Tibial nerve (tissue), 4 donors: ENCODE data around the gene ATXN10. TPM values are rescaled to one million over a fixed set of nuclear protein-coding genes. Genes with fewer than 3 reads are reported as not detected.

Experiments used
- DNase-seq, 2 donors: peaks; one replicate each; pipeline ENCODE4 v3.0.0-alpha.2; 2019; ENCODE audit warnings: low spot score in 2 of 2
- H3K27ac ChIP-seq, 4 donors: fragments of 200-600 bp; sonication (generic) in 3 of 4; one replicate each; pipeline ENCODE4 v1.5.1; 2017 to 2019; ENCODE audit warnings: mild to moderate bottlenecking in 1 of 4
- H3K27me3 ChIP-seq, 2 donors: fragments of 200-600 bp; sonication (generic) in 1 of 2; one replicate each; pipeline versions ENCODE4 v1.5.1 to v1.6.0; 2017 to 2019
- H3K36me3 ChIP-seq, 3 donors: fragments of 200-600 bp; sonication (generic); one replicate each; pipeline ENCODE4 v1.5.1; 2018 to 2019
- H3K4me1 ChIP-seq, 4 donors: fragments of 200-600 bp; sonication (generic) in 3 of 4; one replicate each; pipeline ENCODE4 v1.5.1; 2017 to 2019
- H3K4me3 ChIP-seq, 4 donors: fragments of 200-600 bp; sonication (generic) in 3 of 4; one replicate each; pipeline ENCODE4 v1.5.1; 2017 to 2019; ENCODE audit warnings: mild to moderate bottlenecking in 1 of 4, moderate library complexity in 1 of 4
- H3K9me3 ChIP-seq, 4 donors: fragments of 200-600 bp; sonication (generic) in 3 of 4; one replicate each; pipeline ENCODE4 v1.5.1; 2017 to 2019
- EP300 ChIP-seq, 2 donors: sonication (generic); formaldehyde crosslinking; IDR thresholded peaks; one replicate each; pipeline ENCODE4 v1.6.1; 2017; ENCODE audit warnings: antibody characterized with exemption in 2 of 2, mild to moderate bottlenecking in 1 of 2
- POLR2A ChIP-seq, 2 donors: fragments of 450-650 bp; IDR thresholded peaks; one replicate each; pipeline ENCODE4 v1.6.1; 2017; ENCODE audit warnings: antibody characterized with exemption in 2 of 2, mild to moderate bottlenecking in 2 of 2, moderate library complexity in 2 of 2
- whole genome bisulfite sequencing, 2 donors: methylation state at CpG; one replicate each; pipeline ENCODE4 v1.1.5; 2018; 5-methylcytosine and 5-hydroxymethylcytosine counted together
- total RNA-seq, 4 donors: library from RNA; depleted of rRNA; stranded (reverse); fragments of >200 nt; gene quantifications; one replicate each; pipeline ENCODE4 v1.1.0, GENCODE V29; 2016
- TF ChIP-seq, protein P1 (sequence below), 5 experiments: fragments of 200-600 bp in 3 of 5; fragments of 450-650 bp in 2 of 5; sonication (generic) in 3 of 5; IDR thresholded peaks; one replicate each; pipeline ENCODE4 v1.5.1; 2016 to 2019; ENCODE audit warnings: antibody characterized with exemption in 5 of 5, mild to moderate bottlenecking in 3 of 5, moderate library complexity in 2 of 5

ATXN10 gene
- total RNA-seq, 4 donors from 2014 or later: 163 to 197 (median 178) TPM

DNA sequence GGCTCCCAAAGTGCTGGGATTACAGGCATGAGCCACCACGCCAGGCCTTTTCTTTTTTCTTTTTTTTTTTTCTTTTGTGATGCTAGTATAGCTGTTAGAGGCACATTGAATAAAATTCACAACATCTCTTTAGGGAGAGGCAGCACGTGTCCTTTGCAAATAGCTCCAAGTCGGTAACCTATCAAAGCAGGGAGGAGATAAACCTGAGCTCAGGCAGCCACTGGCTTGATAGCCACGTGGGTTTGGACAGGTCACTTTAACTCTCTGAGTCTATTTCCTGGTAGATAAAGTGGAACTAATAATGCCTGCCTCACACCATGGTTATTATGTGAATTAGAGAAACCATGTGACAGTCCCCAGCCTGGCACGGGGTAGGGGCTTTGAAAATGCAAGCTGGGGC lies 43.1 kb upstream of the ATXN10 start:
- 55 to 60% methylated on average over 5 of the region's 5 CpGs for WGBS, 2 donors
- Histone ChIP-seq H3K9me3 (no peaks in the 10 kb centered on the region), H3K27ac (no peak overlapping the region), H3K27me3 (peaks cover 0 to 51% of the 10 kb centered on the region in 2 donors), H3K4me1 (peaks cover 0 to 15% (median 1%) of the 10 kb centered on the region in 4 donors), H3K36me3 (no peaks in the 10 kb centered on the region), H3K4me3 (no peak overlapping the region)
- no peak for DNase-seq
- TF ChIP-seq POLR2A (IDR thresholded peaks at IDR 0.05): no peak
- TF ChIP-seq, protein P1, sequence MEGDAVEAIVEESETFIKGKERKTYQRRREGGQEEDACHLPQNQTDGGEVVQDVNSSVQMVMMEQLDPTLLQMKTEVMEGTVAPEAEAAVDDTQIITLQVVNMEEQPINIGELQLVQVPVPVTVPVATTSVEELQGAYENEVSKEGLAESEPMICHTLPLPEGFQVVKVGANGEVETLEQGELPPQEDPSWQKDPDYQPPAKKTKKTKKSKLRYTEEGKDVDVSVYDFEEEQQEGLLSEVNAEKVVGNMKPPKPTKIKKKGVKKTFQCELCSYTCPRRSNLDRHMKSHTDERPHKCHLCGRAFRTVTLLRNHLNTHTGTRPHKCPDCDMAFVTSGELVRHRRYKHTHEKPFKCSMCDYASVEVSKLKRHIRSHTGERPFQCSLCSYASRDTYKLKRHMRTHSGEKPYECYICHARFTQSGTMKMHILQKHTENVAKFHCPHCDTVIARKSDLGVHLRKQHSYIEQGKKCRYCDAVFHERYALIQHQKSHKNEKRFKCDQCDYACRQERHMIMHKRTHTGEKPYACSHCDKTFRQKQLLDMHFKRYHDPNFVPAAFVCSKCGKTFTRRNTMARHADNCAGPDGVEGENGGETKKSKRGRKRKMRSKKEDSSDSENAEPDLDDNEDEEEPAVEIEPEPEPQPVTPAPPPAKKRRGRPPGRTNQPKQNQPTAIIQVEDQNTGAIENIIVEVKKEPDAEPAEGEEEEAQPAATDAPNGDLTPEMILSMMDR (IDR thresholded peaks at IDR 0.05): no peak
- no peak for TF ChIP-seq EP300 (IDR thresholded peaks at IDR 0.05)

DNA sequence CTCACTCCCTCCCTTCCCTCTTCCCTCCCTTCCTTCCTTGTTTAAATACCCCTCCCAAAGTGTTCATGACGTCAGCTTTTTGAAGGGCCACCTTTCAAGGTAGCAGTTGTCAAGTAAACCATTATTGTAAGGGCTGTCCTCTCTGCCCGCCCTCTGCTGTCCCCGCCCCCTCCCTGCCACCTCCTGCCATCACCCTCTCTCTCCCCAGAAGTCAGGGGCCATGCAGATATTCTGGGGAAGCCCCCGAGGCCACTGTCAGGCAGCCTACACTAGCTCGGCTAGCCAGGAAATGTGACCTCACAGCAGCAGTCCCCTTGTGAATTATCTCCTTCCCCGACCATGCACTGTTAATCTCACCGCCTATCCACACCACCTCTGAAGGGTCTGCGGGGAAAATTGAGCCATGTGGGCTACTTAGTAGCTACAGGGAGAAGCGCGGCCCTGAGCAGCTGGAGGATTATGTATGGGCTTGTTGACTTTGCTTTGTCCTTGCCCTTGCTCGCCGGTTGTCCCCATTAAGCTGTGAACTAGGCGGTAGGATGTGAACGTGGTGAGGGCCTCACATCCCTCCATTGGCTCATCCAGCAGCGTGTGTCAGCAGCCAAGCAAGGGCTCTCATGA lies 42.1 kb upstream of the ATXN10 start:
- Histone ChIP-seq H3K9me3 (no peaks in the 10 kb centered on the region), H3K4me3 (no peak overlapping the region), H3K36me3 (no peaks in the 10 kb centered on the region), H3K4me1 (peaks cover 0 to 9% (median 1%) of the 10 kb centered on the region in 4 donors), H3K27ac (no peak overlapping the region), H3K27me3 (peaks cover 0 to 51% of the 10 kb centered on the region in 2 donors)
- 39 to 52% methylated on average over 15 of the region's 15 CpGs for WGBS, 2 donors
- no peak for TF ChIP-seq EP300 (IDR thresholded peaks at IDR 0.05)
- no peak for TF ChIP-seq POLR2A (IDR thresholded peaks at IDR 0.05)
- TF ChIP-seq, protein P1 (IDR thresholded peaks at IDR 0.05): no peak
- DNase-seq: no peak

DNA sequence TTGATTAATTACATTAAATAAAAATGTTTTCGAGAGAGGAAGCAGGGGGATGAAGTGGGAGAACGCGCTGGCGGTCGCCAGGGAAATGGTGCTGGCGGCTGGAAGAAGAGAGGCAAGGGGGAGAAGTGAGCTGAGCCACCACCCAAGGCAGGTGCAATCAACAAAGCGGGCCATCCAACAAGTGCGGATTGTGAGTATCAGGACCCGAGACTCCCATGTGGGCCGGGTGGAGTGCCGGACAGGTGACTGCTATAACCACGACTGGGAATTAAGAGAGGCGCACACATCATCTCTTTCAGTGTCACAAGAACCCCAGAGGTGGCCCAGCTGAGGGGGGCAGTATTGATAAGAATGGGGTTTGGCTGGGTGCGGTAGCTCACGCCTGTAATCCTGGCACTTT lies 41.2 kb upstream of the ATXN10 start:
- peaks cover 0 to 7% (median 1%) of the 10 kb centered on the region in 4 donors for H3K4me1 ChIP-seq
- H3K9me3 ChIP-seq: no peaks in the 10 kb centered on the region
- no peak overlapping the region for H3K27ac ChIP-seq
- 93 to 94% methylated on average over 15 of the region's 15 CpGs for WGBS, 2 donors
- peaks cover 0 to 50% of the 10 kb centered on the region in 2 donors for H3K27me3 ChIP-seq
- H3K36me3 ChIP-seq: no peaks in the 10 kb centered on the region
- TF ChIP-seq POLR2A (IDR thresholded peaks at IDR 0.05) (no peak), EP300 (IDR thresholded peaks at IDR 0.05) (no peak)
- DNase-seq: no peak
- no peak overlapping the region for H3K4me3 ChIP-seq

DNA sequence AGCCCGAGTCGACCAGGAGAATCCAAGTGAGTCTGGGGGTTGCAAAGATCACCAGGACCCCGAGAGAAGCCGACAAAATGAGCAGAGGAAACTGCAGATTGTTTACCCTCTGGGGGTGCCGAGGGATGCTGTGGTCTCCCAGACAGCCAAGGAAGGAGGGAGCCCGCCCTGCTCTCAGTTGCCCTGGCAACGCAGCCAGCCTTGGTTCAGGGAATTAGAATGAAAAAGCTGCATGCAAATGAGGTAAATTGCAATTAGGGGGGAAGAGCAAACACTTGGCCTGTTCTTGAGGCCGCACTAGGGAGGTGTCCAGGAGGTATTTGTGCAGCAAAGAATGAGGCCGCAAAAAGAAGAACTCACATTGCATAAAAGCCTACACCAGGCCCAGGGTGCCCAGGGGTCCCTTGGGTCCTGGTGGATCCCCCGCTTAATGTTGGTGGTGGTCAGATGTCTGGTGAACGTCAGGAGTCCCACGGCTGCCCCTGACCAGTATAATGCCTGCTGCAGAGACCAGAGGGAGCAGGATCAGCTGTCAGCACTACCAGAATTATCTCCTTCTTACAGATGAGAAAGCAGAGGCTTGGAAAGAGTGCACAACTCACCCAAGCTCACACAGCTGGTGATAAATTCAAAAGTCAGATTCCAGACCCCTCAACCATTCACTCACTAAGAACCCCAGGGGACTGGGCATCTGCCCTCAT lies 40.3 kb upstream of the ATXN10 start:
- Histone ChIP-seq H3K36me3 (no peaks in the 10 kb centered on the region), H3K27ac (no peak overlapping the region), H3K4me3 (no peak overlapping the region), H3K27me3 (peaks cover 0 to 44% of the 10 kb centered on the region in 2 donors), H3K4me1 (peaks cover 0 to 7% (median 1%) of the 10 kb centered on the region in 4 donors), H3K9me3 (no peaks in the 10 kb centered on the region)
- DNase-seq: no peak
- no peak for TF ChIP-seq POLR2A (IDR thresholded peaks at IDR 0.05)
- TF ChIP-seq EP300 (IDR thresholded peaks at IDR 0.05): no peak
- TF ChIP-seq, protein P1 (IDR thresholded peaks at IDR 0.05): no peak
- 46 to 47% methylated on average over 12 of the region's 12 CpGs for WGBS, 2 donors

DNA sequence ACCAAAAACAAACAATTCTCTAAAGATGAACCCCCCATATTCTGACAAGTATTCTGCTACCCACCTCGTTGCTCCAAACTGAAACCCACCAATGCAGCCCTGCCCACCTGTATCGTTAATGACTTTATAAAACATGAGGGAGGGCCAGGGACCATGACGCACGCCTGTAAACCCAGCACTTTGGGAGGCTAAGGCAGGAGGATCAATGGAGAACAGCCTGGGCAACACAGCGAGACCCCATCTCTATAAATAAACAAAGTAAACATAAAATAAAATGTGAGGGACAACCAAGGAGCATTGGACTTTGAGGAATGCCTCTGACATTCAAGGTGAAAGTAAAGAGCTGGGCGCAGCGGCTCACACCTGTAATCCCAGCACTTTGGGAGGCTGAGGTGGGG lies 39.8 kb upstream of the ATXN10 start:
- Histone ChIP-seq H3K36me3 (no peaks in the 10 kb centered on the region), H3K27ac (no peak overlapping the region), H3K27me3 (peaks cover 0 to 44% of the 10 kb centered on the region in 2 donors), H3K9me3 (no peaks in the 10 kb centered on the region), H3K4me1 (peaks cover 0 to 7% (median 1%) of the 10 kb centered on the region in 4 donors), H3K4me3 (no peak overlapping the region)
- DNase-seq: no peak
- 90 to 94% methylated on average over 7 of the region's 7 CpGs for WGBS, 2 donors
- TF ChIP-seq EP300 (IDR thresholded peaks at IDR 0.05) (no peak), POLR2A (IDR thresholded peaks at IDR 0.05) (no peak)
- TF ChIP-seq, protein P1 (IDR thresholded peaks at IDR 0.05): no peak
